ENCODE results near the gene ATP8B2. TPM values are rescaled to one million over a fixed set of nuclear protein-coding genes. Genes with fewer than 3 reads are reported as not detected.
"Not testable (repeated sequence)": the region's sequence is repeated elsewhere in the genome, so short reads cannot be mapped to it uniquely, and the experiment has no call there.

ATP8B2 gene
- total RNA-seq, 1 experiment from 2014 or later, result 10.6 TPM

- no peaks in the 10 kb centered on the region for H3K9me2 ChIP-seq (replicated peaks; ENCODE audit: insufficient read depth, low read length)
- no peak overlapping the region for H2AFZ ChIP-seq (ENCODE audit: low read length)
- no peaks in the 10 kb centered on the region for H3K4me1 ChIP-seq (ENCODE audit: low read length)
- no peaks in the 10 kb centered on the region for H3K27me3 ChIP-seq (ENCODE audit: low read length)
- H4K20me1 ChIP-seq (ENCODE audit: insufficient read depth, low read depth, low read length), result no peaks in the 10 kb centered on the region
- H3K4me3 ChIP-seq (ENCODE audit: low read length), result no peak overlapping the region
- H3K4me2 ChIP-seq (ENCODE audit: low read depth, low read length, poor library complexity, severe bottlenecking), result no peak overlapping the region
- no peaks in the 10 kb centered on the region for H3K9me3 ChIP-seq (ENCODE audit: low read length)
- DNase-seq, result no peak
- no peaks in the 10 kb centered on the region for H3K36me3 ChIP-seq (ENCODE audit: insufficient read depth, low read length)
- no peaks in the 10 kb centered on the region for H3K79me2 ChIP-seq (ENCODE audit: low read length)
- H3K9ac ChIP-seq (ENCODE audit: low read length), result no peak overlapping the region
- no peak overlapping the region for H3K27ac ChIP-seq (ENCODE audit: low read length)
Measured at GRCh38 chr1:154358519-154358918, 33.2 kb downstream of the ATP8B2 start.

DNA sequence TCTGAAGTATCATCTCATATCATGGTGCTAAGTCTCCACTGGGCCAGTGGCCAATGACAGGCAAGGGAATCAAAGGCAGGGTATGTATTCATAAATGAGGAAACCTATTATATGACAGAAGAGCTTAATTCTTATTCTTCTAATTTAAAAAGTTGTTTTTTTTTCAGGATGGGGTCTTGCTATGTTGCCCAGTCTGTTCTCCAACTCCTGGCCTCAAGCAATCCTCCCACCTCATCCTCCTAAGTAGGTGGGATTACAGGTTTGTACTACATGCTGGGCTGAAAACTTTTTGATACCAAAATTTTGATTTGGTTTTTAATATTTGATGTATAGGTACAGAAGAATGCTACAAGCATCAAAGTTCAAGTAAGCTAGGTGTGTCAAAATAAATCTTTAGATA, 35.0 kb downstream of the ATP8B2 start:
- H3K36me3 ChIP-seq (ENCODE audit: insufficient read depth, low read length), result no peaks in the 10 kb centered on the region
- H3K9ac ChIP-seq (ENCODE audit: low read length), result no peak overlapping the region
- no peaks in the 10 kb centered on the region for H3K9me3 ChIP-seq (ENCODE audit: low read length)
- DNase-seq, result no peak
- no peaks in the 10 kb centered on the region for H3K27me3 ChIP-seq (ENCODE audit: low read length)
- H3K4me2 ChIP-seq (ENCODE audit: low read depth, low read length, poor library complexity, severe bottlenecking), result no peak overlapping the region
- H3K4me1 ChIP-seq (ENCODE audit: low read length), result no peaks in the 10 kb centered on the region
- H3K9me2 ChIP-seq (replicated peaks; ENCODE audit: insufficient read depth, low read length), result no peaks in the 10 kb centered on the region
- H4K20me1 ChIP-seq (ENCODE audit: insufficient read depth, low read depth, low read length), result no peaks in the 10 kb centered on the region
- H3K79me2 ChIP-seq (ENCODE audit: low read length), result no peaks in the 10 kb centered on the region
- H3K27ac ChIP-seq (ENCODE audit: low read length), result no peak overlapping the region
- H3K4me3 ChIP-seq (ENCODE audit: low read length), result no peak overlapping the region
- H2AFZ ChIP-seq (ENCODE audit: low read length), result no peak overlapping the region

DNA sequence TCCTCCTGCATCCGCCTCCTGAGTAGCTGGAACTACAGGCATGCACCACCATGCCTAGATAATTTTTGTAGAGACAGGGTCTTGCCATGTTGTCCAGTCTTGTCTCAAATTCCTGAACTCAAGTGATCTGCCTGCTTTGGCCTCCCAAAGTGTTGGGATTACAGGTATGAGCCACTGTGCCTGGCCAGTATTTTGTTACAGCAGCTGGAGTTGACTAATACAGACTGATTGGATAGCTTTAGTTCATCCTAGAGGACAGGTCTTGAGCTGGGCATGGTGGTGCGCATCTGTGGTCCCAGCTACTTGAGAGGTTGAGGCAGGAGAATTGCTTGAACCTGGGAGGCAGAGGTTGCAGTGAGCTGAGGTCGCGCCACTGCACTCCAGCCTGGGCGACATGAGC, 35.6 kb downstream of the ATP8B2 start:
- not testable (repeated sequence) for H2AFZ ChIP-seq (ENCODE audit: low read length); H3K4me1 ChIP-seq (ENCODE audit: low read length); H3K9ac ChIP-seq (ENCODE audit: low read length); DNase-seq; H3K9me3 ChIP-seq (ENCODE audit: low read length); H3K27ac ChIP-seq (ENCODE audit: low read length); H3K9me2 ChIP-seq (replicated peaks; ENCODE audit: insufficient read depth, low read length); H3K36me3 ChIP-seq (ENCODE audit: insufficient read depth, low read length); H3K4me2 ChIP-seq (ENCODE audit: low read depth, low read length, poor library complexity, severe bottlenecking); H3K4me3 ChIP-seq (ENCODE audit: low read length); H3K79me2 ChIP-seq (ENCODE audit: low read length); H4K20me1 ChIP-seq (ENCODE audit: insufficient read depth, low read depth, low read length); H3K27me3 ChIP-seq (ENCODE audit: low read length)

DNA sequence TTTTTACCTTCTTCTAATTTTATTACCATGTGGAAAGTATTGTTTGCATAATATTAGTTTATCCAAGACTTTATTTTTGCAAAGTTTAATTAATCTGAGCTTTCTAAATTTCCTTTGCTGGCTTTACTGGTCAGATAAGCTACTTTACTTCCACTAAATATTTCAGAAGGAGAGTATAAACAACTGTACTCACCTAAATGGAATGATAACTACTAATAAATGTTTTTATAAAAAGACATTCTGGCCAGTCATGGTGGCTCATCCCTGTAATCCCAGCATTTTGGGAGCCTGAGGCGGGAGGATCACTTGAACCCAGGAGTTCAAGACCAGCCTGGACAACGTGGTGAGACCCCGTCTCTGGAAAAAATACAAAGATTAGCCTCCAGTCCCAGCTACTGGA, 36.0 kb downstream of the ATP8B2 start:
- Histone ChIP-seq H3K27ac (ENCODE audit: low read length) (no peak overlapping the region), H3K9me2 (replicated peaks; ENCODE audit: insufficient read depth, low read length) (no peaks in the 10 kb centered on the region), H3K9ac (ENCODE audit: low read length) (no peak overlapping the region), H4K20me1 (ENCODE audit: insufficient read depth, low read depth, low read length) (no peaks in the 10 kb centered on the region), H3K27me3 (ENCODE audit: low read length) (no peaks in the 10 kb centered on the region), H3K4me3 (ENCODE audit: low read length) (no peak overlapping the region), H3K4me2 (ENCODE audit: low read depth, low read length, poor library complexity, severe bottlenecking) (no peak overlapping the region), H3K79me2 (ENCODE audit: low read length) (no peaks in the 10 kb centered on the region), H3K9me3 (ENCODE audit: low read length) (no peaks in the 10 kb centered on the region), H3K36me3 (ENCODE audit: insufficient read depth, low read length) (no peaks in the 10 kb centered on the region), H3K4me1 (ENCODE audit: low read length) (no peaks in the 10 kb centered on the region), H2AFZ (ENCODE audit: low read length) (no peak overlapping the region)
- no peak for DNase-seq

DNA sequence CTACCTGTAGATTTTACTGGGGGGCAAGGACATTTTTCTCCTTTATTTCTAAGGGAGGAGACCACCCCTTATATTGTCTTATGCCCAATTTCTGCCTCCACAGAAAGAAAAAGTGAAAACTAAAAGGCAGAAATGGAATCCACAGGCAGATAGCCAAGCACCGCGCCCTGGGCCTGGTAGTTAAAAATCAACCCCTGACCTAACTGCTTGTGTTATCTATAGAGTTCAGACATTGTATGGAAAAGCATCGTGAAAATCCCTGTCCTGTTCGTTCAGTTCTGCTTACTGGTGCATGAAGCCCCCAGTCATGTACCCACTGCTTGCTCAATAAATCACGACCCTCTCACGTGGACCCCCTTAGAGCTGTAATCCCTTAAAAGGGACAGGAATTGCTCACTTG, 46.1 kb downstream of the ATP8B2 start:
- Histone ChIP-seq H3K4me1 (ENCODE audit: low read length) (no peaks in the 10 kb centered on the region), H3K4me3 (ENCODE audit: low read length) (no peak overlapping the region), H3K79me2 (ENCODE audit: low read length) (no peaks in the 10 kb centered on the region), H3K36me3 (ENCODE audit: insufficient read depth, low read length) (no peaks in the 10 kb centered on the region), H3K27me3 (ENCODE audit: low read length) (no peaks in the 10 kb centered on the region), H3K9me2 (replicated peaks; ENCODE audit: insufficient read depth, low read length) (no peaks in the 10 kb centered on the region), H3K4me2 (ENCODE audit: low read depth, low read length, poor library complexity, severe bottlenecking) (no peak overlapping the region), H4K20me1 (ENCODE audit: insufficient read depth, low read depth, low read length) (no peaks in the 10 kb centered on the region), H3K27ac (ENCODE audit: low read length) (no peak overlapping the region), H2AFZ (ENCODE audit: low read length) (no peak overlapping the region), H3K9me3 (ENCODE audit: low read length) (no peaks in the 10 kb centered on the region), H3K9ac (ENCODE audit: low read length) (no peak overlapping the region)
- no peak for DNase-seq

- not testable (repeated sequence) for H3K36me3 ChIP-seq (ENCODE audit: insufficient read depth, low read length); H4K20me1 ChIP-seq (ENCODE audit: insufficient read depth, low read depth, low read length); H3K4me2 ChIP-seq (ENCODE audit: low read depth, low read length, poor library complexity, severe bottlenecking); H3K9me2 ChIP-seq (replicated peaks; ENCODE audit: insufficient read depth, low read length); H3K4me1 ChIP-seq (ENCODE audit: low read length); DNase-seq; H3K4me3 ChIP-seq (ENCODE audit: low read length); H3K27ac ChIP-seq (ENCODE audit: low read length); H3K9me3 ChIP-seq (ENCODE audit: low read length); H3K27me3 ChIP-seq (ENCODE audit: low read length); H3K9ac ChIP-seq (ENCODE audit: low read length); H2AFZ ChIP-seq (ENCODE audit: low read length); H3K79me2 ChIP-seq (ENCODE audit: low read length)
Measured at GRCh38 chr1:154373777-154374357, 48.5 kb downstream of the ATP8B2 start.

DNA sequence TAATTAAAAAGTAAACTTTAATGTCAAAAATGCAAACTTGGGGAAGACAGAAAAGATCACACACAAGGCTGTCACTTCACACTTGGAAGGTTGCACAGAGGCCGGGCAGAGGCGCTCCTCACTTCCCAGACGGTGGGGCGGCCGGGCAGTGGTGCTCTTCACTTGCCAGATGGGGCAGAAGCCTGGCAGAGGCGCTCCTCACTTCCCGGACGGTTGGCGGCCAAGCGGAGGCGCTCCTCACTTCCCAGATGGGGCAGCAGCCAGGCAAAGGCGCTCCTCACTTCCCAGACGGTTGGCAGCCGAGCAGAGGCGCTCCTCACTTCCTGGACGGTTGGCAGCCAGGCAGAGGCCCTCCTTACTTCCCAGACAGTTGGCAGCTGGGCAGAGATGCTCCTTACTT, 54.0 kb downstream of the ATP8B2 start:
- DNase-seq, result no peak
- H2AFZ ChIP-seq (ENCODE audit: low read length), result no peak overlapping the region
- no peak overlapping the region for H3K4me3 ChIP-seq (ENCODE audit: low read length)
- H4K20me1 ChIP-seq (ENCODE audit: insufficient read depth, low read depth, low read length), result no peaks in the 10 kb centered on the region
- H3K4me1 ChIP-seq (ENCODE audit: low read length), result no peaks in the 10 kb centered on the region
- H3K9me2 ChIP-seq (replicated peaks; ENCODE audit: insufficient read depth, low read length), result no peaks in the 10 kb centered on the region
- no peaks in the 10 kb centered on the region for H3K27me3 ChIP-seq (ENCODE audit: low read length)
- H3K27ac ChIP-seq (ENCODE audit: low read length), result no peak overlapping the region
- H3K4me2 ChIP-seq (ENCODE audit: low read depth, low read length, poor library complexity, severe bottlenecking), result no peak overlapping the region
- no peaks in the 10 kb centered on the region for H3K79me2 ChIP-seq (ENCODE audit: low read length)
- no peaks in the 10 kb centered on the region for H3K9me3 ChIP-seq (ENCODE audit: low read length)
- H3K9ac ChIP-seq (ENCODE audit: low read length), result no peak overlapping the region
- H3K36me3 ChIP-seq (ENCODE audit: insufficient read depth, low read length), result no peaks in the 10 kb centered on the region

DNA sequence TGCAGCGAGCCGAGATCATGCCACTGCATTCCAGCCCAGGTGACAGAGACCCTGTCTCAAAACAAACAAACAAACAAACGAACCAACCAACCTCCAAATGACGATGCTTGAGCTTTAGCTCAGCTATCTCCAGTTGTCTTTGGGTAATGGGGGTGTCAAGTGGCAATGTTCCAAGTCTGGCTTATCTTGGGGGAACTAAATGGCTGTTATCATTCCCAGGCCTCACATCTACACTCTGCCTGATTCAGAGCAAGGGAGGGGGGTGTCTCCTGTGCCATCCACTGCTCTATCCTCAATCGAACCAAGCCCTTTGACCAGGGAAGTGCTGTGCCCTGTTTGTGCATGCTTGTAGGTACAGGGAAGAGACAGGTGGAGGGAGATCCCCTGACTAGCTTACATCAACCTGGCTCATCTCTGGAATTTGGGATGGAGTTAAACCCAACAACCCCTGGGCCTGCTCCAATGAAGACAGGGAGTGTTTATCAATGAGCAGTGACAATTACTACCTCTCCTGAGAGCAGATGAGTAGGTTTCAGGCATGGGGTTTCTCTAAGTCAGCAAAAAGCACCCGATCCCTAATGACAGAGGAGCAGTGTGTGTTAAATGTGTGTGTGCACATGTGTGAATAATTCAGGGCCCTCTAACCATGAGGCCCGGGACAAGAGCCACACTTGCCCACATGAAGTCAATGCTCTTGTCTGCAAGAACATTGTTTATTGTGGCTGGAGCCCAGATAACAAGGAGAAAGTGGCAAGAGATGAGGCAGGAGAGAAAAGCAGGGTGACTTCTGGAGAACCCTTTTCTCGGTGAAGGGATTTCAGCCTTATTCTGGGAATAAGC, 59.5 kb downstream of the ATP8B2 start:
- Histone ChIP-seq H3K9me3 (ENCODE audit: low read length) (no peaks in the 10 kb centered on the region), H3K79me2 (ENCODE audit: low read length) (no peaks in the 10 kb centered on the region), H4K20me1 (ENCODE audit: insufficient read depth, low read depth, low read length) (no peaks in the 10 kb centered on the region), H3K9me2 (replicated peaks; ENCODE audit: insufficient read depth, low read length) (no peaks in the 10 kb centered on the region), H3K27me3 (ENCODE audit: low read length) (no peaks in the 10 kb centered on the region), H2AFZ (ENCODE audit: low read length) (peak overlapping the region; percentile 98), H3K36me3 (ENCODE audit: insufficient read depth, low read length) (no peaks in the 10 kb centered on the region), H3K4me2 (ENCODE audit: low read depth, low read length, poor library complexity, severe bottlenecking) (no peak overlapping the region), H3K27ac (ENCODE audit: low read length) (no peak overlapping the region), H3K9ac (ENCODE audit: low read length) (no peak overlapping the region), H3K4me3 (ENCODE audit: low read length) (no peak overlapping the region), H3K4me1 (ENCODE audit: low read length) (0 out of 2 replicates have a peak, but pooled peaks cover 2% of the 10 kb centered on the region)
- no peak for DNase-seq
